ENCODE measurements around the gene CACNA2D3. TPM values are rescaled to one million over a fixed set of nuclear protein-coding genes. Genes with fewer than 3 reads are reported as not detected.

CACNA2D3 gene
- total and polyA plus RNA-seq, 3 experiments from 2014 or later = not detected

DNA sequence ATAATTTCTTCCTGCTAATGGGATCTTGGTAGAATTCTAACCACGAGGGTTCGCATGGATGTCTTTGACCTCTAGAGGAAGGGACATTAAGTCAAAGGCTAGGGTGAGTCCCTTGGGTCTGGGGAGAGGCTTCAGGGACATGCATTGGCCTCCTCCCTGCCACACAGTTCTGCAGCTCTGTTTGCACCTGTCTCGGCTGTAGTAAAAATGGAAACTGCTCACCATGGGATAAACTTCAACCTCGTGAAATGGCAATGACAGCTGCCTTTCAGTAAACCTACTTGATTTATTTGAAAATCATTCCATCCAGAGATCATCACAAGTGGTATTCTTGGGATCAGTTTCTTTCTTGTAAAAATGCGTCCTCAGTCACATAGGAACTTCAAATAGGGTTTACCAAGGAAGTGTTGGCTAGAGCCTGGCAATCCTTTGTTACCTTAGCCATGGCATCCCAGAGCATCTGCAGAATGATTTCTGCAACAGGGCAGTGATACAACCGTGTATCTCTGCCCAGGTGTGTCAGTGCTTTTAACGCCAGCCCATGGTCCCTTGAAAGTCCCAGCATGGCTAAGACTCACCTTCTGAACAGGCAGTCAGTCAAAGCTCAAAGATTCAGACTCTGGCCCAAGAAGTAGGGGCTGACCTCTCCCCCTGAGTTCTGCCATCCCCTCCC, 819.5 kb downstream of the CACNA2D3 start:
- Mint-ChIP-seq H3K36me3 (no peaks in the 10 kb centered on the region), H3K27ac (no peak overlapping the region), H3K4me3 (no peak overlapping the region), H3K9me3 (peaks cover 2 to 5% (median 3%) of the 10 kb centered on the region in 5 donors), H3K4me1 (no peaks in the 10 kb centered on the region), H3K27me3 (peaks cover 0 to 1% of the 10 kb centered on the region in 2 donors)
- H3K36me3 ChIP-seq (ENCODE audit: insufficient read depth, low read length) = no peaks in the 10 kb centered on the region
- H3K9me3 ChIP-seq (ENCODE audit: low read length) = no peaks in the 10 kb centered on the region
- H3K4me3 ChIP-seq (ENCODE audit: low read length) = no peak overlapping the region
- no peak overlapping the region for H3K27ac ChIP-seq (ENCODE audit: low read depth, low read length)
- CTCF ChIA-PET = no interaction called here
- H3K4me1 ChIP-seq (ENCODE audit: insufficient read depth, low read length) = no peaks in the 10 kb centered on the region
- DNase-seq = no peak
- POLR2A ChIA-PET = no interaction called here
- H3K27me3 ChIP-seq (ENCODE audit: insufficient read depth, low read length, poor library complexity, severe bottlenecking) = no peaks in the 10 kb centered on the region

GRCh38 chr3:54949491-54950044, 827.2 kb downstream of the CACNA2D3 start:
- Mint-ChIP-seq H3K9me3 (peaks cover 0 to 3% (median 0%) of the 10 kb centered on the region in 5 donors), H3K4me3 (no peak overlapping the region), H3K27ac (no peak overlapping the region), H3K27me3 (peaks cover 0 to 1% of the 10 kb centered on the region in 2 donors), H3K4me1 (no peaks in the 10 kb centered on the region), H3K36me3 (peaks cover 0 to 2% (median 0%) of the 10 kb centered on the region in 3 donors)
- Histone ChIP-seq H3K36me3 (ENCODE audit: insufficient read depth, low read length) (no peaks in the 10 kb centered on the region), H3K4me1 (ENCODE audit: insufficient read depth, low read length) (no peaks in the 10 kb centered on the region), H3K4me3 (ENCODE audit: low read length) (no peak overlapping the region), H3K27ac (ENCODE audit: low read depth, low read length) (no peak overlapping the region), H3K27me3 (ENCODE audit: insufficient read depth, low read length, poor library complexity, severe bottlenecking) (no peaks in the 10 kb centered on the region), H3K9me3 (ENCODE audit: low read length) (no peaks in the 10 kb centered on the region)
- CTCF ChIA-PET = no interaction called here
- DNase-seq = no peak
- POLR2A ChIA-PET = no interaction called here

DNA sequence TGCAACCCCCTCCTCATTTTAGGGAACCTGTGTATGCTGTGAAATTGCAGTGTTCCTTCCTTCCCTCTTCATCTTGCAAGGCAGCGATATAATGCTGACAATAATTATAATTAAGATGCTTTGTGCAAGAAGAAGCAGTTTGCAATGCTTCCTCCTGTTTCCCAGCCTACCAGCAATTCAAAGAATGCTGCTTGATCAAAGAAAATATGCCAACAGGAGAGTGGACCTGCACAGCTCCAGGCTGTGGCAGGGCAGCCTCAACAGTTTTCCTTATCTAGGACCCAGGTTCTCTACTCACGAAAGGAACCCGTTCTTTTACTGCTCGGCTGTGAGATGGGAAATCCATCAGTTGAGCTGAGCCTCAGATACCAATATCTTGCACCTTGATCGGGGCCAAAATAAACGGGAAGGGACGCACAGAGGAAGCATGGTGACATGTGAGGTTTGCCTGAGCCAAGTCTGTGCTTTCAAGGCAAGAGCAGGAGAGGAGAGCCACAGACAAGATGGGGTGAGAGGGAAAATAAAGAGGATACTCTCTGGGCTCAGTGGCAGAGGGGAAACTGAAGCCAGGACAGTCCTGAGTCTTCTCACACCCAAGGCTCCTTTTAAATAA, 828.1 kb downstream of the CACNA2D3 start:
- Histone ChIP-seq H3K4me1 (ENCODE audit: insufficient read depth, low read length) (no peaks in the 10 kb centered on the region), H3K27ac (ENCODE audit: low read depth, low read length) (no peak overlapping the region), H3K36me3 (ENCODE audit: insufficient read depth, low read length) (no peaks in the 10 kb centered on the region), H3K27me3 (ENCODE audit: insufficient read depth, low read length, poor library complexity, severe bottlenecking) (no peaks in the 10 kb centered on the region), H3K9me3 (ENCODE audit: low read length) (no peaks in the 10 kb centered on the region), H3K4me3 (ENCODE audit: low read length) (no peak overlapping the region)
- ChIA-PET CTCF (no interaction called here), POLR2A (no interaction called here)
- Mint-ChIP-seq H3K9me3 (peaks cover 0 to 3% (median 0%) of the 10 kb centered on the region in 5 donors), H3K36me3 (peaks cover 0 to 2% (median 0%) of the 10 kb centered on the region in 3 donors), H3K4me1 (no peaks in the 10 kb centered on the region), H3K27me3 (peaks cover 0 to 1% of the 10 kb centered on the region in 2 donors), H3K27ac (no peak overlapping the region), H3K4me3 (no peak overlapping the region)
- DNase-seq = no peak

- Mint-ChIP-seq H3K27ac (no peak overlapping the region), H3K27me3 (no peaks in the 10 kb centered on the region), H3K36me3 (peaks cover 0 to 2% (median 0%) of the 10 kb centered on the region in 3 donors), H3K4me3 (no peak overlapping the region), H3K4me1 (no peaks in the 10 kb centered on the region), H3K9me3 (peaks cover 0 to 2% (median 0%) of the 10 kb centered on the region in 5 donors)
- DNase-seq = no peak
- Histone ChIP-seq H3K9me3 (ENCODE audit: low read length) (no peaks in the 10 kb centered on the region), H3K4me3 (ENCODE audit: low read length) (no peak overlapping the region), H3K27ac (ENCODE audit: low read depth, low read length) (no peak overlapping the region), H3K27me3 (ENCODE audit: insufficient read depth, low read length, poor library complexity, severe bottlenecking) (no peaks in the 10 kb centered on the region), H3K4me1 (ENCODE audit: insufficient read depth, low read length) (no peaks in the 10 kb centered on the region), H3K36me3 (ENCODE audit: insufficient read depth, low read length) (no peaks in the 10 kb centered on the region)
- ChIA-PET CTCF (no interaction called here), POLR2A (no interaction called here)
Measured at GRCh38 chr3:54951405-54951804, 829.1 kb downstream of the CACNA2D3 start.

DNA sequence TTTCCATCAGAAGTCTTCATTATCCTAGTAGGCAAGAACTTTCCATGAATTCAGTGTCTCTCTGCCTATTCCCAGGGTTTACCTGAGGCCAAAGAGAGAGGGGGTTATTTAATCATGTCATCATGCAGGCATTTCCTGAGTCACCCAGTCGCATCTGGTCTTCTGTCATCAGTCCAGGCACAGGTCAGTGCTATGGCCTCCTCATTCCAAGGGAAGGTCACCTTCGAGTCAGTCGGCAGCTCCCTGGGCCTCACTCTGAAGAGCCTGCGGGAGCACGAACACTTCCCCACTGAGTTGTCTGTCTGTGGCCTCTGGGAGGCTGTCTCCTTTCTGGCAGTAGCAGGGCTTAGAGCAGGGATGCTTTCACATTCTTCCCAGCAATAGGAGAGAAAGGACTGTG, 831.7 kb downstream of the CACNA2D3 start:
- no peak for DNase-seq
- Histone ChIP-seq H3K36me3 (ENCODE audit: insufficient read depth, low read length) (no peaks in the 10 kb centered on the region), H3K9me3 (ENCODE audit: low read length) (no peaks in the 10 kb centered on the region), H3K4me3 (ENCODE audit: low read length) (no peak overlapping the region), H3K4me1 (ENCODE audit: insufficient read depth, low read length) (no peaks in the 10 kb centered on the region), H3K27ac (ENCODE audit: low read depth, low read length) (no peak overlapping the region), H3K27me3 (ENCODE audit: insufficient read depth, low read length, poor library complexity, severe bottlenecking) (no peaks in the 10 kb centered on the region)
- ChIA-PET POLR2A (no interaction called here), CTCF (no interaction called here)
- Mint-ChIP-seq H3K27me3 (no peaks in the 10 kb centered on the region), H3K9me3 (peaks cover 0 to 4% (median 0%) of the 10 kb centered on the region in 5 donors), H3K4me1 (no peaks in the 10 kb centered on the region), H3K27ac (no peak overlapping the region), H3K4me3 (no peak overlapping the region), H3K36me3 (peaks cover 0 to 2% (median 0%) of the 10 kb centered on the region in 3 donors)

DNA sequence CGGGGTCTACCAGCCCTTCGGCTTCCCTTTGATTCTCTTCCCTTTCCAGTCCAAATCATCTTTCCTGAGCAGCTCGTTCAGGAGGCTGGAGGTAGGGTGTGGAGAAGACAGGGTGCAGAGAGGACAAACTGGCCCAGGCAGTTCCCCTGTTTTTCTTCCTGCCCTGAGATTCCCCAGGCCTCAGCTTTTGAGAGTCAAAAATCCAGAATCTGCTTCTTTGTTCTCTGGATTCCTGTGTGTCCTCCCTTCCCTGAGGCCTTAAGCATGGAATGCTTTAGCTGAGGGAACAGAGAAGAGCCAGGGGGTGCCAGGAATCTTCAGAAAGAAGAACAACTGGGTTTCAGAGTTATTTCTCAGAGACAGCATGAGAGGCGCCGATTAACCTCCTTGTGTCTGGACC, 832.2 kb downstream of the CACNA2D3 start:
- no peak overlapping the region for H3K27ac ChIP-seq (ENCODE audit: low read depth, low read length)
- Mint-ChIP-seq H3K36me3 (peaks cover 0 to 2% (median 0%) of the 10 kb centered on the region in 3 donors), H3K27ac (no peak overlapping the region), H3K9me3 (peaks cover 0 to 4% (median 0%) of the 10 kb centered on the region in 5 donors), H3K4me3 (no peak overlapping the region), H3K4me1 (no peaks in the 10 kb centered on the region), H3K27me3 (no peaks in the 10 kb centered on the region)
- POLR2A ChIA-PET = no interaction called here
- H3K4me1 ChIP-seq (ENCODE audit: insufficient read depth, low read length) = no peaks in the 10 kb centered on the region
- H3K27me3 ChIP-seq (ENCODE audit: insufficient read depth, low read length, poor library complexity, severe bottlenecking) = no peaks in the 10 kb centered on the region
- H3K36me3 ChIP-seq (ENCODE audit: insufficient read depth, low read length) = no peaks in the 10 kb centered on the region
- H3K9me3 ChIP-seq (ENCODE audit: low read length) = no peaks in the 10 kb centered on the region
- no peak overlapping the region for H3K4me3 ChIP-seq (ENCODE audit: low read length)
- no peak for DNase-seq
- CTCF ChIA-PET = no interaction called here

- Histone ChIP-seq H3K9me3 (ENCODE audit: low read length) (no peaks in the 10 kb centered on the region), H3K27me3 (ENCODE audit: insufficient read depth, low read length, poor library complexity, severe bottlenecking) (no peaks in the 10 kb centered on the region), H3K36me3 (ENCODE audit: insufficient read depth, low read length) (no peaks in the 10 kb centered on the region), H3K4me3 (ENCODE audit: low read length) (no peak overlapping the region), H3K4me1 (ENCODE audit: insufficient read depth, low read length) (no peaks in the 10 kb centered on the region), H3K27ac (ENCODE audit: low read depth, low read length) (no peak overlapping the region)
- H3K4me3 Mint-ChIP-seq = no peak overlapping the region
- peaks cover 0 to 2% (median 0%) of the 10 kb centered on the region in 3 donors for H3K36me3 Mint-ChIP-seq
- H3K27ac Mint-ChIP-seq = no peak overlapping the region
- no peaks in the 10 kb centered on the region for H3K4me1 Mint-ChIP-seq
- peaks cover 0 to 4% (median 0%) of the 10 kb centered on the region in 5 donors for H3K9me3 Mint-ChIP-seq
- no peaks in the 10 kb centered on the region for H3K27me3 Mint-ChIP-seq
- DNase-seq = no peak
- ChIA-PET POLR2A (no interaction called here), CTCF (interaction anchor here (1.5 kb wide), 1 partner anchor 12 kb away, joined by 3 read pairs; no protein-coding TSS in a partner anchor)
Measured at GRCh38 chr3:54955496-54955895, 833.1 kb downstream of the CACNA2D3 start.

GRCh38 chr3:54955941-54956340, 833.6 kb downstream of the CACNA2D3 start:
- ChIA-PET CTCF (interaction anchor here (1.5 kb wide), 1 partner anchor 12 kb away, joined by 3 read pairs; no protein-coding TSS in a partner anchor), POLR2A (no interaction called here)
- no peaks in the 10 kb centered on the region for H3K36me3 ChIP-seq (ENCODE audit: insufficient read depth, low read length)
- H3K9me3 Mint-ChIP-seq = peaks cover 0 to 4% (median 0%) of the 10 kb centered on the region in 5 donors
- no peaks in the 10 kb centered on the region for H3K27me3 ChIP-seq (ENCODE audit: insufficient read depth, low read length, poor library complexity, severe bottlenecking)
- no peaks in the 10 kb centered on the region for H3K4me1 ChIP-seq (ENCODE audit: insufficient read depth, low read length)
- no peaks in the 10 kb centered on the region for H3K9me3 ChIP-seq (ENCODE audit: low read length)
- H3K27me3 Mint-ChIP-seq = no peaks in the 10 kb centered on the region
- no peak overlapping the region for H3K4me3 ChIP-seq (ENCODE audit: low read length)
- no peak overlapping the region for H3K27ac Mint-ChIP-seq
- no peak overlapping the region for H3K27ac ChIP-seq (ENCODE audit: low read depth, low read length)
- H3K36me3 Mint-ChIP-seq = no peaks in the 10 kb centered on the region
- no peaks in the 10 kb centered on the region for H3K4me1 Mint-ChIP-seq
- no peak for DNase-seq
- H3K4me3 Mint-ChIP-seq = no peak overlapping the region

All from CD8-positive, alpha-beta memory T cell (primary cell).